VCaP (cell line): ENCODE measurements around the gene NRP1.

Experiments
- H3K27ac ChIP-seq: fragments of 450-650 bp; 2 replicates; pipeline ENCODE4 v1.5.1; 2017
- TF ChIP-seq, protein P1 (sequence below): fragments of 450-650 bp; conservative IDR thresholded peaks from 2 replicates; pipeline ENCODE4 v1.5.1; 2017; ENCODE audit warnings: mild to moderate bottlenecking, moderate library complexity

Gene NRP1

GRCh38 chr10:33127622-33128021, 206.8 kb downstream of the NRP1 start:
- H3K27ac ChIP-seq, result no peak overlapping the region
- TF ChIP-seq, protein P1, sequence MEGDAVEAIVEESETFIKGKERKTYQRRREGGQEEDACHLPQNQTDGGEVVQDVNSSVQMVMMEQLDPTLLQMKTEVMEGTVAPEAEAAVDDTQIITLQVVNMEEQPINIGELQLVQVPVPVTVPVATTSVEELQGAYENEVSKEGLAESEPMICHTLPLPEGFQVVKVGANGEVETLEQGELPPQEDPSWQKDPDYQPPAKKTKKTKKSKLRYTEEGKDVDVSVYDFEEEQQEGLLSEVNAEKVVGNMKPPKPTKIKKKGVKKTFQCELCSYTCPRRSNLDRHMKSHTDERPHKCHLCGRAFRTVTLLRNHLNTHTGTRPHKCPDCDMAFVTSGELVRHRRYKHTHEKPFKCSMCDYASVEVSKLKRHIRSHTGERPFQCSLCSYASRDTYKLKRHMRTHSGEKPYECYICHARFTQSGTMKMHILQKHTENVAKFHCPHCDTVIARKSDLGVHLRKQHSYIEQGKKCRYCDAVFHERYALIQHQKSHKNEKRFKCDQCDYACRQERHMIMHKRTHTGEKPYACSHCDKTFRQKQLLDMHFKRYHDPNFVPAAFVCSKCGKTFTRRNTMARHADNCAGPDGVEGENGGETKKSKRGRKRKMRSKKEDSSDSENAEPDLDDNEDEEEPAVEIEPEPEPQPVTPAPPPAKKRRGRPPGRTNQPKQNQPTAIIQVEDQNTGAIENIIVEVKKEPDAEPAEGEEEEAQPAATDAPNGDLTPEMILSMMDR, result no peak
